ENCODE measurements around the gene ADAMTS14.

Gene ADAMTS14

GRCh38 chr10:70803775-70804420 lies 131.6 kb downstream of the ADAMTS14 start:
- Histone ChIP-seq H3K4me1 (ENCODE audit: control insufficient read depth in 1 of 2, insufficient read depth in 2 of 2, low read length in 2 of 2) (no peaks in the 10 kb centered on the region), H3K36me3 (ENCODE audit: control insufficient read depth in 1 of 2, insufficient read depth in 2 of 2, low read length in 2 of 2) (no peaks in the 10 kb centered on the region), H3K9me3 (ENCODE audit: control insufficient read depth in 1 of 2, low read length in 2 of 2) (no peaks in the 10 kb centered on the region), H3K4me3 (ENCODE audit: low read depth in 1 of 2, low read length in 2 of 2) (no peak overlapping the region), H3K9ac (ENCODE audit: low read depth in 1 of 2, low read length in 2 of 2) (no peak overlapping the region), H3K27me3 (ENCODE audit: control insufficient read depth in 1 of 2, insufficient read depth in 2 of 2, low read length in 2 of 2) (no peaks in the 10 kb centered on the region), H3K27ac (ENCODE audit: low read depth, low read length) (no peak overlapping the region)

DNA sequence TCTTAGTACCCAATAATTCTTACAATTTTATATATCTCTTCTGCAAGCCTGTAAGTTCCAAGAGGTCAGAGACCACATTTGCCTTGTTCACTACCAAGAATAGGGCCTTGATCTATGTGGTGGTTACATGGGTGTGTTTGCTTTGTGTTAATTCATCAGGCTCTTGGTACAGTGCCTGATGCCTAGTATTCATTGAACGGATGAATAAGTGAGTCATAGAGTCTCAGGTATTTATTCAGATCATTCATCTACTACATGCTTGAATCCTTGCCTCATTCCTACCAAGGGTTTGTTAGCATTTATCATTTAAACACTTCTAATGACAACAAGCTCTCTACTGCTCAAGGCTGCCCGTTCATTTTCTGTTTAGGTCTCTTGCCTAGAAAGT lies 132.1 kb downstream of the ADAMTS14 start:
- Histone ChIP-seq H3K9me3 (ENCODE audit: control insufficient read depth in 1 of 2, low read length in 2 of 2) (no peaks in the 10 kb centered on the region), H3K4me3 (ENCODE audit: low read depth in 1 of 2, low read length in 2 of 2) (no peak overlapping the region), H3K36me3 (ENCODE audit: control insufficient read depth in 1 of 2, insufficient read depth in 2 of 2, low read length in 2 of 2) (no peaks in the 10 kb centered on the region), H3K9ac (ENCODE audit: low read depth in 1 of 2, low read length in 2 of 2) (no peak overlapping the region), H3K27ac (ENCODE audit: low read depth, low read length) (no peak overlapping the region), H3K27me3 (ENCODE audit: control insufficient read depth in 1 of 2, insufficient read depth in 2 of 2, low read length in 2 of 2) (no peaks in the 10 kb centered on the region), H3K4me1 (ENCODE audit: control insufficient read depth in 1 of 2, insufficient read depth in 2 of 2, low read length in 2 of 2) (no peaks in the 10 kb centered on the region)

- no peaks in the 10 kb centered on the region for H3K9me3 ChIP-seq (ENCODE audit: control insufficient read depth in 1 of 2, low read length in 2 of 2)
- H3K27me3 ChIP-seq (ENCODE audit: control insufficient read depth in 1 of 2, insufficient read depth in 2 of 2, low read length in 2 of 2) = no peaks in the 10 kb centered on the region
- no peak overlapping the region for H3K27ac ChIP-seq (ENCODE audit: low read depth, low read length)
- H3K4me3 ChIP-seq (ENCODE audit: low read depth in 1 of 2, low read length in 2 of 2) = no peak overlapping the region
- H3K9ac ChIP-seq (ENCODE audit: low read depth in 1 of 2, low read length in 2 of 2) = no peak overlapping the region
- H3K4me1 ChIP-seq (ENCODE audit: control insufficient read depth in 1 of 2, insufficient read depth in 2 of 2, low read length in 2 of 2) = no peaks in the 10 kb centered on the region
- H3K36me3 ChIP-seq (ENCODE audit: control insufficient read depth in 1 of 2, insufficient read depth in 2 of 2, low read length in 2 of 2) = no peaks in the 10 kb centered on the region
These were observed 133.4 kb downstream of the ADAMTS14 start for GRCh38 chr10:70805619-70806215.

DNA sequence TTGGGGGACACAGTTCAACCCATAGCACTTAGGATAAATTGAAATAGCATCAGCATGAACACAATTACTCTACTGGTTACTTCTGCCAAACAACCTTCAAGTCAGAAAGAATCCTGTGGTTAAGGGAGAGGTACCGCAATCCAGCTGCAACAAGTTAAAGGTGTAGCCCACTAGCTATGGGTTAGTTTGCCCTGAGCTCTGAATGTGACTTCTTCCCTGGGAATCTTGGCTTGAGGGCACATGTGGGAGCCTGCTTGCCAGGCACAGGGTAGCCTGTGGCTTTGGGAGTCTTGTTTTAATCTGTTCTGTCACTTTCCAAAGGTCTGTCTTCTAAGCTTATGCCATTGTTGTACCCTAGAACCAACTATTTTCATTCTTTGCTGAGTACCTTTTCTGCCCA lies 134.5 kb downstream of the ADAMTS14 start:
- H3K4me1 ChIP-seq (ENCODE audit: control insufficient read depth in 1 of 2, insufficient read depth in 2 of 2, low read length in 2 of 2) = no peaks in the 10 kb centered on the region
- H3K9ac ChIP-seq (ENCODE audit: low read depth in 1 of 2, low read length in 2 of 2) = no peak overlapping the region
- H3K36me3 ChIP-seq (ENCODE audit: control insufficient read depth in 1 of 2, insufficient read depth in 2 of 2, low read length in 2 of 2) = no peaks in the 10 kb centered on the region
- no peak overlapping the region for H3K27ac ChIP-seq (ENCODE audit: low read depth, low read length)
- no peak overlapping the region for H3K4me3 ChIP-seq (ENCODE audit: low read depth in 1 of 2, low read length in 2 of 2)
- H3K27me3 ChIP-seq (ENCODE audit: control insufficient read depth in 1 of 2, insufficient read depth in 2 of 2, low read length in 2 of 2) = no peaks in the 10 kb centered on the region
- no peaks in the 10 kb centered on the region for H3K9me3 ChIP-seq (ENCODE audit: control insufficient read depth in 1 of 2, low read length in 2 of 2)

GRCh38 chr10:70807556-70807955 lies 135.2 kb downstream of the ADAMTS14 start:
- no peak overlapping the region for H3K27ac ChIP-seq (ENCODE audit: low read depth, low read length)
- H3K4me1 ChIP-seq (ENCODE audit: control insufficient read depth in 1 of 2, insufficient read depth in 2 of 2, low read length in 2 of 2) = no peaks in the 10 kb centered on the region
- H3K4me3 ChIP-seq (ENCODE audit: low read depth in 1 of 2, low read length in 2 of 2) = no peak overlapping the region
- H3K36me3 ChIP-seq (ENCODE audit: control insufficient read depth in 1 of 2, insufficient read depth in 2 of 2, low read length in 2 of 2) = no peaks in the 10 kb centered on the region
- no peaks in the 10 kb centered on the region for H3K9me3 ChIP-seq (ENCODE audit: control insufficient read depth in 1 of 2, low read length in 2 of 2)
- no peak overlapping the region for H3K9ac ChIP-seq (ENCODE audit: low read depth in 1 of 2, low read length in 2 of 2)
- H3K27me3 ChIP-seq (ENCODE audit: control insufficient read depth in 1 of 2, insufficient read depth in 2 of 2, low read length in 2 of 2) = no peaks in the 10 kb centered on the region

GRCh38 chr10:70809011-70809611 lies 136.8 kb downstream of the ADAMTS14 start:
- Histone ChIP-seq H3K4me1 (ENCODE audit: control insufficient read depth in 1 of 2, insufficient read depth in 2 of 2, low read length in 2 of 2) (no peaks in the 10 kb centered on the region), H3K27me3 (ENCODE audit: control insufficient read depth in 1 of 2, insufficient read depth in 2 of 2, low read length in 2 of 2) (no peaks in the 10 kb centered on the region), H3K9ac (ENCODE audit: low read depth in 1 of 2, low read length in 2 of 2) (no peak overlapping the region), H3K4me3 (ENCODE audit: low read depth in 1 of 2, low read length in 2 of 2) (no peak overlapping the region), H3K27ac (ENCODE audit: low read depth, low read length) (no peak overlapping the region), H3K9me3 (ENCODE audit: control insufficient read depth in 1 of 2, low read length in 2 of 2) (no peaks in the 10 kb centered on the region), H3K36me3 (ENCODE audit: control insufficient read depth in 1 of 2, insufficient read depth in 2 of 2, low read length in 2 of 2) (no peaks in the 10 kb centered on the region)

DNA sequence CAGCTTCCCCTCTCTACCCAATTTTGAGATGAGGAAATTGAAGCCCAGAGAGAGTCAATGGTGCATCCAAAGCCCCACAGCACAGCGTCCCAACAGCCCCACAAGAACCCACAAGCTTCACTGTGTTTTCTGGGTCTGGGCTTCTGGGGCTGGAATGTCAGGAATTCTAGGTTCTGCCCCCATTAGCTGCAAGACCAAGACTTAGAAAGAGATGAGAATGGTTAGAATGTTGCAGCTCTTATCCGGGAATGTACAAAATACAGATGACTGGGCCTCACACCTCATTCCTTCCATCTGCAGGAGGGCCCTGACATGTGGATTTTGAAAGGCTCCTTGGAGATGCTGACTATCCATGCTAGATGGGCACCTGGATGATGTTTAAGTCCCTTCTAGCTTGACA lies 137.4 kb downstream of the ADAMTS14 start:
- H3K4me3 ChIP-seq (ENCODE audit: low read depth in 1 of 2, low read length in 2 of 2) = no peak overlapping the region
- H3K9me3 ChIP-seq (ENCODE audit: control insufficient read depth in 1 of 2, low read length in 2 of 2) = no peaks in the 10 kb centered on the region
- no peaks in the 10 kb centered on the region for H3K27me3 ChIP-seq (ENCODE audit: control insufficient read depth in 1 of 2, insufficient read depth in 2 of 2, low read length in 2 of 2)
- no peak overlapping the region for H3K27ac ChIP-seq (ENCODE audit: low read depth, low read length)
- H3K4me1 ChIP-seq (ENCODE audit: control insufficient read depth in 1 of 2, insufficient read depth in 2 of 2, low read length in 2 of 2) = no peaks in the 10 kb centered on the region
- no peaks in the 10 kb centered on the region for H3K36me3 ChIP-seq (ENCODE audit: control insufficient read depth in 1 of 2, insufficient read depth in 2 of 2, low read length in 2 of 2)
- no peak overlapping the region for H3K9ac ChIP-seq (ENCODE audit: low read depth in 1 of 2, low read length in 2 of 2)

GRCh38 chr10:70810967-70811366 lies 138.7 kb downstream of the ADAMTS14 start:
- no peak overlapping the region for H3K9ac ChIP-seq (ENCODE audit: low read depth in 1 of 2, low read length in 2 of 2)

DNA sequence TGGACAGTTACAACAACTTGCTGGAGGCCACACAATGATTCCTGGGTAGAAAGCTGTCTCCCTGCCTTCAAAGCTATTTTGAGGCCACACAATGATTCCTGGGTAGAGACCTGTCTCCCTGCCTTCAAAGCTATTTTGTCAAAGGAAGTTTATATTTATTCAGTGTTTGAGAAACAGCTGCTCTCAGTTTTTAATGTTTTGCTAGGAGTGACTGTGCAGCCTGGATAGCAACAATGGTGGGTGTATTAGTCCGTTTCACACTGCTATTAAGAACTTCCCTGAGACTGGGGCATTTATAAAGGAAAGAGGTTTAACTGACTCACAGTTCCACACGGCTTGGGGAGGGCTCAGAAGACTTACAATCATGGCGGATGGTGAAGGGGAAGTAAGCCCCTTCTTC lies 139.6 kb downstream of the ADAMTS14 start:
- no peak overlapping the region for H3K4me3 ChIP-seq (ENCODE audit: low read depth in 1 of 2, low read length in 2 of 2)
- H3K9ac ChIP-seq (ENCODE audit: low read depth in 1 of 2, low read length in 2 of 2) = no peak overlapping the region
- H3K4me1 ChIP-seq (ENCODE audit: control insufficient read depth in 1 of 2, insufficient read depth in 2 of 2, low read length in 2 of 2) = peaks cover 4 to 8% of the 10 kb centered on the region in 2 donors
- no peak overlapping the region for H3K27ac ChIP-seq (ENCODE audit: low read depth, low read length)
- no peaks in the 10 kb centered on the region for H3K36me3 ChIP-seq (ENCODE audit: control insufficient read depth in 1 of 2, insufficient read depth in 2 of 2, low read length in 2 of 2)
- no peaks in the 10 kb centered on the region for H3K27me3 ChIP-seq (ENCODE audit: control insufficient read depth in 1 of 2, insufficient read depth in 2 of 2, low read length in 2 of 2)
- H3K9me3 ChIP-seq (ENCODE audit: control insufficient read depth in 1 of 2, low read length in 2 of 2) = no peaks in the 10 kb centered on the region

More at GRCh38 chr10:70810967-70811366, 138.7 kb downstream of the ADAMTS14 start:
- Histone ChIP-seq H3K4me1 (ENCODE audit: control insufficient read depth in 1 of 2, insufficient read depth in 2 of 2, low read length in 2 of 2) (peaks cover 0 to 4% of the 10 kb centered on the region in 2 donors), H3K4me3 (ENCODE audit: low read depth in 1 of 2, low read length in 2 of 2) (no peak overlapping the region), H3K9me3 (ENCODE audit: control insufficient read depth in 1 of 2, low read length in 2 of 2) (no peaks in the 10 kb centered on the region), H3K36me3 (ENCODE audit: control insufficient read depth in 1 of 2, insufficient read depth in 2 of 2, low read length in 2 of 2) (no peaks in the 10 kb centered on the region), H3K27me3 (ENCODE audit: control insufficient read depth in 1 of 2, insufficient read depth in 2 of 2, low read length in 2 of 2) (no peaks in the 10 kb centered on the region), H3K27ac (ENCODE audit: low read depth, low read length) (no peak overlapping the region)

All from duodenal mucosa (tissue), 2 donors.